GM12878 (cell line): ENCODE data around the gene SLC39A11. TPM values are rescaled to one million over a fixed set of nuclear protein-coding genes. Genes with fewer than 3 reads are reported as not detected.

Experiments
- ATAC-seq: fragments of 200-7000 bp; cut with Tn5 transposase; 3 replicates; pipeline ENCODE4 v1.9.1; 2020; ENCODE audit warnings: mild to moderate bottlenecking, moderate library complexity
- BruUV-seq: library from RNA; stranded (reverse); fragments of 400-500 nt; replicated peaks from 2 replicates; lab custom pipeline; 2021; lab: Mats Ljungman, UMichigan
- CTCF ChIA-PET: fragments of 300-600 bp; sonication (Branson Sonifier 250); formaldehyde crosslinking; extraction: SDS; loops from one replicate; lab custom pipeline; 2021; ENCODE audit warnings: inconsistent platforms; lab: Yijun Ruan, JAX
- POLR2A ChIA-PET: fragments of 350-600 bp; formaldehyde crosslinking; extraction: SDS; loops from one replicate; lab custom pipeline; 2021; ENCODE audit warnings: inconsistent platforms; lab: Charles Lee
- RAD21 ChIA-PET: fragments of 300-600 bp; sonication (Branson Sonifier 250); formaldehyde crosslinking; loops from one replicate; lab custom pipeline; 2023; ENCODE audit warnings: antibody characterized with exemption; ENCODE audit not compliant: unreplicated experiment; lab: Charles Lee
- SMC1A ChIA-PET: fragments of 300-600 bp; sonication (Branson Sonifier 250); formaldehyde crosslinking; loops from one replicate; lab custom pipeline; 2023; ENCODE audit not compliant: unreplicated experiment, uncharacterized antibody; lab: Charles Lee
- DNase-seq: peaks from one replicate; pipeline ENCODE4 v3.0.0-alpha.2; 2011; ENCODE audit warnings: low read depth, low spot score
- FAIRE-seq: peaks from 3 replicates; lab custom pipeline; 2011; peaks lifted over from hg19 to GRCh38; lab: Jason Lieb, UNC
- H2AFZ ChIP-seq: 2 replicates; pipeline ENCODE4 v1.6.0; 2011; ENCODE audit warnings: low read depth, low read length, control low read depth; ENCODE audit not compliant: control insufficient read depth
- H3K27ac ChIP-seq: 2 replicates; pipeline ENCODE4 v1.5.1; 2011; ENCODE audit warnings: control low read depth; ENCODE audit not compliant: control insufficient read depth, insufficient read depth
- H3K27me3 ChIP-seq, 2 experiments: replicated peaks in 1 of 2; 2 replicates each; pipeline versions ENCODE4 v1.6.0 to v1.6.1; 2011; ENCODE audit warnings: low read length in 1 of 2; ENCODE audit not compliant: control insufficient read depth in 2 of 2, insufficient read depth in 2 of 2
- H3K36me3 ChIP-seq, 2 experiments: 2 replicates each; pipeline ENCODE4 v1.5.1; 2011; ENCODE audit warnings: low read length in 1 of 2; ENCODE audit not compliant: control insufficient read depth in 2 of 2, insufficient read depth in 2 of 2
- H3K4me1 ChIP-seq: 2 replicates; pipeline ENCODE4 v1.6.1; 2011; ENCODE audit warnings: mild to moderate bottlenecking, low read length, moderate library complexity, mixed read lengths; ENCODE audit not compliant: control insufficient read depth, insufficient read depth
- H3K4me2 ChIP-seq: 2 replicates; pipeline ENCODE4 v1.6.0; 2011; ENCODE audit warnings: control low read depth; ENCODE audit not compliant: control insufficient read depth, insufficient read depth
- H3K4me3 ChIP-seq: fragments of 200-600 bp; sonication (generic); 2 replicates; pipeline ENCODE4 v1.5.1; 2016
- H3K79me2 ChIP-seq: 2 replicates; pipeline ENCODE4 v1.6.0; 2011; ENCODE audit warnings: low read length; ENCODE audit not compliant: control insufficient read depth, insufficient read depth
- H3K9ac ChIP-seq: 2 replicates; pipeline ENCODE4 v1.8.0; 2011; ENCODE audit warnings: low read length, control low read depth, mixed read lengths; ENCODE audit not compliant: control insufficient read depth, insufficient read depth
- H3K9me3 ChIP-seq: replicated peaks from 3 replicates; pipeline ENCODE4 v1.5.1; 2011; ENCODE audit warnings: mild to moderate bottlenecking, low read length; ENCODE audit not compliant: control insufficient read depth, insufficient read depth
- H4K20me1 ChIP-seq: 2 replicates; pipeline ENCODE4 v1.6.0; 2011; ENCODE audit not compliant: control insufficient read depth, insufficient read depth
- FOXM1 ChIP-seq: IDR thresholded peaks from 2 replicates; pipeline ENCODE4 v1.6.1; 2012; ENCODE audit warnings: low read depth, mild to moderate bottlenecking, inconsistent platforms, low read length, moderate library complexity
- GABPA ChIP-seq: IDR thresholded peaks from 2 replicates; pipeline ENCODE4 v1.6.1; 2014; ENCODE audit warnings: antibody characterized with exemption, low read depth, mild to moderate bottlenecking, inconsistent platforms
- IRF4 ChIP-seq: IDR thresholded peaks from 2 replicates; pipeline ENCODE4 v1.6.1; 2011; ENCODE audit warnings: low read depth, low read length
- JUND ChIP-seq: IDR thresholded peaks from 2 replicates; pipeline ENCODE4 v1.6.1; 2012; ENCODE audit warnings: low read depth, mild to moderate bottlenecking, low read length, improper control_type of control experiment, moderate library complexity
- MLLT1 ChIP-seq: fragments of 450-650 bp; IDR thresholded peaks from 2 replicates; pipeline ENCODE4 v1.6.1; 2016; ENCODE audit warnings: mild to moderate bottlenecking
- PAX5 ChIP-seq: IDR thresholded peaks from 2 replicates; pipeline ENCODE4 v1.6.1; 2011; ENCODE audit warnings: low read depth, low read length, borderline replicate concordance
- SMAD1 ChIP-seq: fragments of 450-650 bp; IDR thresholded peaks from 2 replicates; pipeline ENCODE4 v1.6.1; 2018; ENCODE audit warnings: mild to moderate bottlenecking, low read depth; ENCODE audit not compliant: partially characterized antibody
- STAT3 ChIP-seq: IDR thresholded peaks from 2 replicates; pipeline ENCODE4 v1.6.1; 2011; ENCODE audit warnings: low read depth, low read length, improper control_type of control experiment
- TARDBP ChIP-seq: IDR thresholded peaks from 2 replicates; pipeline ENCODE4 v1.6.1; 2016; ENCODE audit warnings: borderline replicate concordance
- TCF7 ChIP-seq: IDR thresholded peaks from 2 replicates; pipeline ENCODE4 v1.6.1; 2014; ENCODE audit warnings: antibody characterized with exemption, borderline replicate concordance
- ZBED1 ChIP-seq: IDR thresholded peaks from 2 replicates; pipeline ENCODE4 v1.6.1; 2016; ENCODE audit warnings: borderline replicate concordance
- ZNF24 ChIP-seq: fragments of 450-650 bp; IDR thresholded peaks from 2 replicates; pipeline ENCODE4 v1.6.1; 2017; ENCODE audit warnings: antibody characterized with exemption, mild to moderate bottlenecking
- WGBS: methylation state at CpG from one replicate; pipeline ENCODE4 v1.1.6; 2016; ENCODE audit warnings: low lambda C conversion rate; ENCODE audit not compliant: insufficient replicate concordance, insufficient coverage; ENCODE audit errors: missing lambda C conversion rate; 5-methylcytosine and 5-hydroxymethylcytosine counted together
- in situ Hi-C: fragments of 300-500 bp; cut with MboI; formaldehyde crosslinking; loops from 9 replicates; pipeline ENCODE4 v1.14.3; 2018; ENCODE audit warnings: mixed read lengths
- intact Hi-C: fragments of 100-400 bp; cut with micrococcal nuclease; formaldehyde crosslinking; loops from one replicate; pipeline ENCODE4 v1.14.2; 2022; ENCODE audit not compliant: unreplicated experiment
- polyA plus RNA-seq, 11 experiments: library from polyadenylated mRNA; depleted of rRNA in 4 of 11; unstranded in 6 of 11; stranded (reverse) in 5 of 11; fragments of >200 nt; fragmentation: Nextera tagmentation in 4 of 11; fragmentation: Illumina TruSeq in 1 of 11; extraction: Ambion mirVana in 4 of 11; extraction: Trizol in 1 of 11; gene quantifications; 1 replicate in 1 of 11; 2 replicates in 10 of 11; pipeline versions ENCODE4 v1.2.1 to v1.2.3, GENCODE V29; 2011 to 2016; ENCODE audit warnings: inconsistent platforms in 2 of 11, missing spikeins in 2 of 11, low read depth in 1 of 11
- total RNA-seq, 4 experiments: library from RNA; depleted of rRNA in 3 of 4; stranded (reverse); fragments of >200 nt in 3 of 4; fragmentation: Illumina TruSeq in 1 of 4; extraction: Trizol in 1 of 4; gene quantifications; 2 replicates each; pipeline versions ENCODE4 v1.2.1 to v1.2.3, GENCODE V29; 2013 to 2021
- TF ChIP-seq, protein P1 (sequence below): fragments of 450-650 bp; IDR thresholded peaks from 2 replicates; pipeline ENCODE4 v1.6.1; 2018; ENCODE audit warnings: borderline replicate concordance, mild to moderate bottlenecking; ENCODE audit not compliant: partially characterized antibody
- TF ChIP-seq, protein P2 (sequence below): IDR thresholded peaks from 2 replicates; pipeline ENCODE4 v1.6.1; 2011; ENCODE audit warnings: low read depth, low read length, improper control_type of control experiment, borderline replicate concordance
- TF ChIP-seq, protein P3 (sequence below): fragments of 450-650 bp; IDR thresholded peaks from 2 replicates; pipeline ENCODE4 v1.6.1; 2017; ENCODE audit warnings: low read depth, mild to moderate bottlenecking, moderate library complexity
- TF ChIP-seq, protein P4 (sequence below): IDR thresholded peaks from 2 replicates; pipeline ENCODE4 v1.6.1; 2011; ENCODE audit warnings: mild to moderate bottlenecking, low read depth, low read length, moderate library complexity; ENCODE audit not compliant: insufficient replicate concordance

Gene SLC39A11
- total and polyA plus RNA-seq, 10 of the 15 experiments (the other 5 are each of a cell fraction or from before 2014, with no cell fraction given) = 8.6 to 23.8 (median 14.0) TPM

GRCh38 chr17:72826602-72827001, 265.9 kb downstream of the SLC39A11 start:
- ATAC-seq = no peak
- H3K27ac ChIP-seq = no peak overlapping the region
- H2AFZ ChIP-seq = no peak overlapping the region
- RAD21 ChIA-PET = no interaction called here
- no peak overlapping the region for H3K4me2 ChIP-seq
- CTCF ChIA-PET = no interaction called here
- TF ChIP-seq, protein P1, sequence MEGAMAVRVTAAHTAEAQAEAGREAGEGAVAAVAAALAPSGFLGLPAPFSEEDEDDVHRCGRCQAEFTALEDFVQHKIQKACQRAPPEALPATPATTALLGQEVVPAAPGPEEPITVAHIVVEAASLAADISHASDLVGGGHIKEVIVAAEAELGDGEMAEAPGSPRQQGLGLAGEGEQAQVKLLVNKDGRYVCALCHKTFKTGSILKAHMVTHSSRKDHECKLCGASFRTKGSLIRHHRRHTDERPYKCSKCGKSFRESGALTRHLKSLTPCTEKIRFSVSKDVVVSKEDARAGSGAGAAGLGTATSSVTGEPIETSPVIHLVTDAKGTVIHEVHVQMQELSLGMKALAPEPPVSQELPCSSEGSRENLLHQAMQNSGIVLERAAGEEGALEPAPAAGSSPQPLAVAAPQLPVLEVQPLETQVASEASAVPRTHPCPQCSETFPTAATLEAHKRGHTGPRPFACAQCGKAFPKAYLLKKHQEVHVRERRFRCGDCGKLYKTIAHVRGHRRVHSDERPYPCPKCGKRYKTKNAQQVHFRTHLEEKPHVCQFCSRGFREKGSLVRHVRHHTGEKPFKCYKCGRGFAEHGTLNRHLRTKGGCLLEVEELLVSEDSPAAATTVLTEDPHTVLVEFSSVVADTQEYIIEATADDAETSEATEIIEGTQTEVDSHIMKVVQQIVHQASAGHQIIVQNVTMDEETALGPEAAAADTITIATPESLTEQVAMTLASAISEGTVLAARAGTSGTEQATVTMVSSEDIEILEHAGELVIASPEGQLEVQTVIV = no peak
- TF ChIP-seq STAT3 (no peak), PAX5 (no peak), ZNF24 (no peak), ZBED1 (no peak), SMAD1 (no peak), GABPA (no peak), TARDBP (no peak), JUND (no peak), MLLT1 (no peak), TCF7 (no peak), FOXM1 (no peak), IRF4 (no peak)
- TF ChIP-seq, protein P2, sequence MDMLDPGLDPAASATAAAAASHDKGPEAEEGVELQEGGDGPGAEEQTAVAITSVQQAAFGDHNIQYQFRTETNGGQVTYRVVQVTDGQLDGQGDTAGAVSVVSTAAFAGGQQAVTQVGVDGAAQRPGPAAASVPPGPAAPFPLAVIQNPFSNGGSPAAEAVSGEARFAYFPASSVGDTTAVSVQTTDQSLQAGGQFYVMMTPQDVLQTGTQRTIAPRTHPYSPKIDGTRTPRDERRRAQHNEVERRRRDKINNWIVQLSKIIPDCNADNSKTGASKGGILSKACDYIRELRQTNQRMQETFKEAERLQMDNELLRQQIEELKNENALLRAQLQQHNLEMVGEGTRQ = no peak
- TF ChIP-seq, protein P3, sequence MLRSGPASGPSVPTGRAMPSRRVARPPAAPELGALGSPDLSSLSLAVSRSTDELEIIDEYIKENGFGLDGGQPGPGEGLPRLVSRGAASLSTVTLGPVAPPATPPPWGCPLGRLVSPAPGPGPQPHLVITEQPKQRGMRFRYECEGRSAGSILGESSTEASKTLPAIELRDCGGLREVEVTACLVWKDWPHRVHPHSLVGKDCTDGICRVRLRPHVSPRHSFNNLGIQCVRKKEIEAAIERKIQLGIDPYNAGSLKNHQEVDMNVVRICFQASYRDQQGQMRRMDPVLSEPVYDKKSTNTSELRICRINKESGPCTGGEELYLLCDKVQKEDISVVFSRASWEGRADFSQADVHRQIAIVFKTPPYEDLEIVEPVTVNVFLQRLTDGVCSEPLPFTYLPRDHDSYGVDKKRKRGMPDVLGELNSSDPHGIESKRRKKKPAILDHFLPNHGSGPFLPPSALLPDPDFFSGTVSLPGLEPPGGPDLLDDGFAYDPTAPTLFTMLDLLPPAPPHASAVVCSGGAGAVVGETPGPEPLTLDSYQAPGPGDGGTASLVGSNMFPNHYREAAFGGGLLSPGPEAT = no peak
- TF ChIP-seq, protein P4, sequence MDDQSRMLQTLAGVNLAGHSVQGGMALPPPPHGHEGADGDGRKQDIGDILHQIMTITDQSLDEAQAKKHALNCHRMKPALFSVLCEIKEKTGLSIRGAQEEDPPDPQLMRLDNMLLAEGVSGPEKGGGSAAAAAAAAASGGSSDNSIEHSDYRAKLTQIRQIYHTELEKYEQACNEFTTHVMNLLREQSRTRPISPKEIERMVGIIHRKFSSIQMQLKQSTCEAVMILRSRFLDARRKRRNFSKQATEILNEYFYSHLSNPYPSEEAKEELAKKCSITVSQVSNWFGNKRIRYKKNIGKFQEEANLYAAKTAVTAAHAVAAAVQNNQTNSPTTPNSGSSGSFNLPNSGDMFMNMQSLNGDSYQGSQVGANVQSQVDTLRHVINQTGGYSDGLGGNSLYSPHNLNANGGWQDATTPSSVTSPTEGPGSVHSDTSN = no peak
- no peak for FAIRE-seq
- no peaks in the 10 kb centered on the region for H3K27me3 ChIP-seq
- H3K36me3 ChIP-seq = peaks cover 0 to 5% of the 10 kb centered on the region in 2 experiments; a peak in 2 of 4 replicates
- BruUV-seq = no TSS peak
- SMC1A ChIA-PET = no interaction called here
- POLR2A ChIA-PET = no interaction called here
- H3K9ac ChIP-seq = no peak overlapping the region
- H3K79me2 ChIP-seq = no peaks in the 10 kb centered on the region
- in situ Hi-C loops = no loop called here
- intact Hi-C loops = no loop called here
- no peaks in the 10 kb centered on the region for H4K20me1 ChIP-seq
- WGBS = 84% methylated on average over 4 of the region's 4 CpGs
- peaks cover 18% of the 10 kb centered on the region; the same call in 2 of the 3 replicates for H3K9me3 ChIP-seq
- no peak overlapping the region for H3K4me3 ChIP-seq
- no peaks in the 10 kb centered on the region for H3K4me1 ChIP-seq
- no peak for DNase-seq
